Measurements from ENCODE around the gene SFTPD. TPM values are rescaled to one million over a fixed set of nuclear protein-coding genes. Genes with fewer than 3 reads are reported as not detected.

Gene SFTPD
- total and polyA plus RNA-seq, 9 of the 15 experiments (the other 6 are each of a cell fraction or from before 2014, with no cell fraction given), result 0.20 TPM; not detected in 8

Other genes starting within 250 kb of the SFTPD start
- gene NUTM2B, start 245.9 kb downstream of the SFTPD start, total RNA-seq (2014; rRNA removed), result 2.5 and 3.3 TPM in 2 replicates
- 0.22 and 0.47 TPM in 2 replicates for gene NUTM2B, start 245.9 kb downstream of the SFTPD start, total RNA-seq (2014; rRNA removed; fragmentation: Illumina TruSeq; extraction: Trizol)
- gene NUTM2B, start 245.9 kb downstream of the SFTPD start, total RNA-seq (2015; rRNA removed; fragmentation: Illumina TruSeq; extraction: Trizol), result 0.80 and 0.87 TPM in 2 replicates
- 1.4 and 2.3 TPM in 2 replicates for gene NUTM2B, start 245.9 kb downstream of the SFTPD start, total RNA-seq (2021)
- 0.40 and 0.42 TPM in 2 replicates for gene NUTM2B, start 245.9 kb downstream of the SFTPD start, polyA plus RNA-seq (2011; rRNA removed)
- 0.79 and 1.3 TPM in 2 replicates for gene NUTM2B, start 245.9 kb downstream of the SFTPD start, polyA plus RNA-seq (2014; fragmentation: Illumina TruSeq; extraction: Trizol)
- not detected for gene NUTM2B, start 245.9 kb downstream of the SFTPD start, polyA plus RNA-seq (2014; fragmentation: Nextera tagmentation; extraction: Ambion mirVana)
- gene NUTM2B, start 245.9 kb downstream of the SFTPD start, polyA plus RNA-seq (2014; rRNA removed), result 0.90 and 1.6 TPM in 2 replicates
- 0.05 TPM in 1 of 2 replicates, not detected in the other for gene NUTM2E, start 122.4 kb downstream of the SFTPD start, total RNA-seq (2014; rRNA removed)
- gene NUTM2E, start 122.4 kb downstream of the SFTPD start, total RNA-seq (2014; rRNA removed; fragmentation: Illumina TruSeq; extraction: Trizol), result 0.07 and 0.16 TPM in 2 replicates
- gene NUTM2E, start 122.4 kb downstream of the SFTPD start, total RNA-seq (2015; rRNA removed; fragmentation: Illumina TruSeq; extraction: Trizol), result 0.11 TPM in 1 of 2 replicates, not detected in the other
- gene NUTM2E, start 122.4 kb downstream of the SFTPD start, total RNA-seq (2021), result 0.09 and 0.20 TPM in 2 replicates
- gene NUTM2E, start 122.4 kb downstream of the SFTPD start, polyA plus RNA-seq (2011; rRNA removed), result 0.05 TPM in 1 of 2 replicates, not detected in the other
- 0.04 and 0.18 TPM in 2 replicates for gene NUTM2E, start 122.4 kb downstream of the SFTPD start, polyA plus RNA-seq (2014; fragmentation: Illumina TruSeq; extraction: Trizol)
- not detected for gene NUTM2E, start 122.4 kb downstream of the SFTPD start, polyA plus RNA-seq (2014; fragmentation: Nextera tagmentation; extraction: Ambion mirVana)
- gene NUTM2E, start 122.4 kb downstream of the SFTPD start, polyA plus RNA-seq (2014; rRNA removed), result 0.08 TPM in 1 of 2 replicates, not detected in the other
- gene TMEM254, start 129.6 kb upstream of the SFTPD start, total RNA-seq (2014; rRNA removed), result 0.59 and 1.4 TPM in 2 replicates
- 1.5 TPM in 2 replicates for gene TMEM254, start 129.6 kb upstream of the SFTPD start, total RNA-seq (2014; rRNA removed; fragmentation: Illumina TruSeq; extraction: Trizol)
- gene TMEM254, start 129.6 kb upstream of the SFTPD start, total RNA-seq (2015; rRNA removed; fragmentation: Illumina TruSeq; extraction: Trizol), result 0.98 and 1.0 TPM in 2 replicates
- 2.3 TPM in 2 replicates for gene TMEM254, start 129.6 kb upstream of the SFTPD start, total RNA-seq (2021)
- 1.9 and 4.0 TPM in 2 replicates for gene TMEM254, start 129.6 kb upstream of the SFTPD start, polyA plus RNA-seq (2011; rRNA removed)
- 3.2 and 3.9 TPM in 2 replicates for gene TMEM254, start 129.6 kb upstream of the SFTPD start, polyA plus RNA-seq (2014; fragmentation: Illumina TruSeq; extraction: Trizol)
- gene TMEM254, start 129.6 kb upstream of the SFTPD start, polyA plus RNA-seq (2014; fragmentation: Nextera tagmentation; extraction: Ambion mirVana), result 1 to 10 TPM; 4.7 TPM
- 1.5 and 1.9 TPM in 2 replicates for gene TMEM254, start 129.6 kb upstream of the SFTPD start, polyA plus RNA-seq (2014; rRNA removed)
- not detected in 2 replicates for gene PLAC9, start 183.6 kb upstream of the SFTPD start, total RNA-seq (2014; rRNA removed)
- gene PLAC9, start 183.6 kb upstream of the SFTPD start, total RNA-seq (2014; rRNA removed; fragmentation: Illumina TruSeq; extraction: Trizol), result not detected in 2 replicates
- gene PLAC9, start 183.6 kb upstream of the SFTPD start, total RNA-seq (2015; rRNA removed; fragmentation: Illumina TruSeq; extraction: Trizol), result not detected in 2 replicates
- gene PLAC9, start 183.6 kb upstream of the SFTPD start, total RNA-seq (2021), result not detected in 2 replicates
- not detected in 2 replicates for gene PLAC9, start 183.6 kb upstream of the SFTPD start, polyA plus RNA-seq (2011; rRNA removed)
- not detected in 2 replicates for gene PLAC9, start 183.6 kb upstream of the SFTPD start, polyA plus RNA-seq (2014; fragmentation: Illumina TruSeq; extraction: Trizol)
- not detected for gene PLAC9, start 183.6 kb upstream of the SFTPD start, polyA plus RNA-seq (2014; fragmentation: Nextera tagmentation; extraction: Ambion mirVana)
- not detected in 2 replicates for gene PLAC9, start 183.6 kb upstream of the SFTPD start, polyA plus RNA-seq (2014; rRNA removed)